ENCODE measurements around the gene MYLK2. TPM values are rescaled to one million over a fixed set of nuclear protein-coding genes. Genes with fewer than 3 reads are reported as not detected.

The MYLK2 gene
- total and polyA plus RNA-seq, 2 of the 4 experiments (the other 2 are of a cell fraction) = 0.18 to 0.27 TPM

DNA sequence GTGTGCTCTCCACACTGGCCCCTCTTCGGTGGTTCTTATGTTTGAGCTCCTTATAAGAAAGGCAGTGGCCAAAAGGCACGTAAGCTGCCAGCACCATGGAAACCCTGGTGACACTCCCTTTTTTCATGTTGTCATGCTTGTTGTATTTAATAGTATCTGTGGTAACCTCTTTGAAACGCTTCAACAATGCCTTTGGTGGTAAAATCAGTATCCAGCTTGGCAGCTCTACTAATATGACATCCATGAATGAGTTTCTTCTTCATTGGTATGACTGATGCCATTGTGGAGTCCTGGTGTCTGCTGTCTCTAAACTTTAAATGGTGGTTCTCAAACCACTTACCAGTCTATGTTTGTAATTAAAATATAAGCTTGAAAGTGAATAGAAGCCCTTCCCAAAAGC lies 10.7 kb upstream of the MYLK2 start:
- no TSS peak for BruUV-seq (replicated peaks)
- Histone ChIP-seq H3K4me2 (ENCODE audit: low read depth, low read length) (no peak overlapping the region), H4K8ac (ENCODE audit: low read depth in 2 of 2, low read length in 2 of 2) (no peak overlapping the region), H3K56ac (ENCODE audit: extremely low read depth, insufficient read depth, low read length) (no peak overlapping the region), H3K36me3 (ENCODE audit: control insufficient read depth, insufficient read depth, low read length) (no peaks in the 10 kb centered on the region), H3K4me3 (ENCODE audit: insufficient read depth, low read depth, low read length) (no peak overlapping the region), H4K91ac (ENCODE audit: insufficient read depth, low read depth, low read length) (no peak overlapping the region), H3K23ac (ENCODE audit: low read depth, low read length) (no peak overlapping the region), H3K9me3 (ENCODE audit: control insufficient read depth, insufficient read depth, low read length) (no peaks in the 10 kb centered on the region), H3K4ac (ENCODE audit: low read depth, low read length) (no peak overlapping the region), H2BK20ac (ENCODE audit: low read depth, low read length) (no peak overlapping the region), H3K9ac (ENCODE audit: low read depth, low read length) (no peak overlapping the region), H4K20me1 (ENCODE audit: insufficient read depth, low read length) (0 out of 2 replicates have a peak, but pooled peaks cover 4% of the 10 kb centered on the region), H2BK5ac (ENCODE audit: low read depth, low read length, poor library complexity, severe bottlenecking) (no peak overlapping the region), H3K9me1 (ENCODE audit: insufficient read depth, low read length) (peaks cover 24% of the 10 kb centered on the region), H2BK15ac (ENCODE audit: low read depth, low read length) (no peak overlapping the region), H2AFZ (replicated peaks; ENCODE audit: low read length, poor library complexity) (no peak overlapping the region), H3K79me1 (ENCODE audit: low read depth in 1 of 2, low read length in 2 of 2) (peaks cover 3 to 18% of the 10 kb centered on the region in 2 experiments; a peak in 3 of 4 replicates), H4K5ac (ENCODE audit: low read depth, low read length) (no peak overlapping the region), H3K14ac (replicated peaks; ENCODE audit: low read depth, low read length) (no peak overlapping the region), H2AK5ac (ENCODE audit: low read depth, low read length) (no peak overlapping the region), H3K27me3 (ENCODE audit: control insufficient read depth, insufficient read depth, low read length) (no peaks in the 10 kb centered on the region), H3K27ac (ENCODE audit: insufficient read depth, low read length) (no peak overlapping the region), H3K18ac (ENCODE audit: low read depth, low read length) (no peak overlapping the region), H2BK120ac (ENCODE audit: low read depth, low read length) (no peak overlapping the region), H2AK9ac (replicated peaks; ENCODE audit: low read depth, low read length, poor library complexity) (no peak overlapping the region), H3K4me1 (ENCODE audit: control insufficient read depth, insufficient read depth, low read length) (peaks cover 22% of the 10 kb centered on the region)
- in situ Hi-C loops (cut with MboI; ENCODE audit: low sequenced_read_pairs) = no loop called here
- intact Hi-C loops (cut with micrococcal nuclease) = loop anchor here (5.0 kb wide), 1 partner anchor 364 kb away; no protein-coding TSS in a partner anchor
- no CpG with 5 or more reads among the region's 3 CpGs for WGBS, 2 experiments (ENCODE audit: extremely low coverage in 2 of 2, insufficient read length in 1 of 2)
- TF ChIP-seq, protein P1, sequence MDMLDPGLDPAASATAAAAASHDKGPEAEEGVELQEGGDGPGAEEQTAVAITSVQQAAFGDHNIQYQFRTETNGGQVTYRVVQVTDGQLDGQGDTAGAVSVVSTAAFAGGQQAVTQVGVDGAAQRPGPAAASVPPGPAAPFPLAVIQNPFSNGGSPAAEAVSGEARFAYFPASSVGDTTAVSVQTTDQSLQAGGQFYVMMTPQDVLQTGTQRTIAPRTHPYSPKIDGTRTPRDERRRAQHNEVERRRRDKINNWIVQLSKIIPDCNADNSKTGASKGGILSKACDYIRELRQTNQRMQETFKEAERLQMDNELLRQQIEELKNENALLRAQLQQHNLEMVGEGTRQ (IDR thresholded peaks at IDR 0.05; ENCODE audit: low read depth, low read length) = no peak
- no peak for TF ChIP-seq CTCF (conservative IDR thresholded peaks at IDR 0.05; ENCODE audit: low read depth, low read length)
- TF ChIP-seq NFE2L2 (IDR thresholded peaks at IDR 0.05; ENCODE audit: low read depth, low read length) = no peak
- TF ChIP-seq MXI1 (IDR thresholded peaks at IDR 0.05; ENCODE audit: borderline replicate concordance, low read depth, low read length) = no peak
- no peak for TF ChIP-seq MAZ (IDR thresholded peaks at IDR 0.05; ENCODE audit: borderline replicate concordance, low read depth, low read length)
- ChIA-PET CTCF (no interaction called here), POLR2A (ENCODE audit: unreplicated experiment) (no interaction called here)
- no peak for ATAC-seq (ENCODE audit: low read depth)
- dilution Hi-C loops (cut with HindIII; ENCODE audit: low sequenced_read_pairs, unreplicated experiment) = no loop called here
- DNase-seq = no peak

Measured in IMR-90 (cell line).